GM18861 (cell line): ENCODE data around the gene SETD3.

Experiments
- ATAC-seq: cut with Tn5 transposase; IDR thresholded peaks from one replicate; pipeline ENCODE4 v1.9.1; 2021; ENCODE audit not compliant: unreplicated experiment

SETD3 gene

DNA sequence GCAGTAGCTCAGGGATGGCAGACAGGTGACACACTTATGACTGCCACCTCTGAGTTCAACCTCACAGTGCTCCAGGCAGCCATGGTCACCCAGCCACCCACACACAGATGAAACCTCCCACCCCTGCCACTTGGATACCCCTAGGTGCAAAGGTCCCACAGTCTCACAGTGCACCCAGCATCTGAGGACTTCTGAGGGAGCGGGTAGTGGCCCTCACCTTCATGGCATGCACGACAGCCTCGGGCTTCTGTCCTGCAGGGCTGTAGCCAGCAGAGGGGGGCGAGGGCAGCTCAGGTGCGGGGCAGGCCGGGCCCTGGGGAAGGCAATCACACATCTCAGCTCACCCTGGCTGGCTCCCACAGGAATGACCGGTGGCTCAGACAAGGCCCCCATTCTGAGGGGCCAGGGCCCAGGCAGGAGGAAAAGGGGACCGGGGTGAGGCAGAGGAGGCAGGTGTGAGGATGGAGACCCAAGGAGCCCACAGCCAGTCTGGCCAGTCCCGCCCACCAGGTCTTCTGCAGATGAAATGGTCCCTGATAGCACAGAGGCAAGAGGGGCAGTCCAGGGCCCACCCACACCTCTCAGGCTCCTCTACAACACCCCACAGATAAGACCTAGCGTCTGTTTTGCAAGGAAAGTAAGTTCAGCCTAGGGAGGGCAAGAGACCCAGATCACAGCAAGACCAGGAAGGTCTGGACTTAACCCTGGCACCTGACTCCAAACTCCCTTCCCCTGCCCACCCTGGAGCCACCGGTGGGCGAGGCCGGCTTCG, 36.4 kb upstream of the SETD3 start:
- no peak for ATAC-seq

DNA sequence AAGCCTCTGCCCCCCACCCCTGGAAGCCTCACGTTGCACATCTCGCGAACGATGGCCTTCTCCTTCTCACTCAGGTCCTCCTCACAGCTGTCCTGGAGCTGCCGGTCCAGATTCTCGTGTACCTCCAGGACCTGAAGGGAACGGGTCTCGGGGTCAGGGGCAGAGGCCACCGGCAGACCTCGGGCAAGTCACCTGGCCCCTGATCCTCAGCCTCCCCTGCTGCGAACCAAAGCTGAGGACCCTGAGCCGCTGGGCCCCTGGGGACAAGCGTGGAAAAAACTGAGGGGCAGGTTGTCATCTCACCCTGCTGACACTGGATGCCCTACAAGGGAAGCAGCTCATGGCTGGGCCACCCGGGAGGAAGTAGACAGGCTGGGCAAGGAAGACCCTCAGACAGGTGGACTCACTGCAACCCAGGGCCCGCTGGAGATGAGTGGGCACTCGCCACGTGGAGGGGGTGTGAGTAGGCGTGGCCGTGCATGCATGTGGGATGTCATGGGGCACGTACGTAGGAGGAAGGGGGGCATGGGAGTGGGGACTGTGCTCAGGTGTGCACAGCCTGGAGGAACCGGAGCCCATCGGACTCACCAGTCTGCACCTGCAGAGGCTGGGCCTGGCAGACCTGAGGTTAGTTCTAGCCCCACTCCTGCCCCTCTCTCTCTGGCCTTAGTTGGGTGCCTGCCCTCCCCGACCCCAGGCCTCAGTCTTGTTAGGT, 35.7 kb upstream of the SETD3 start:
- no peak for ATAC-seq

DNA sequence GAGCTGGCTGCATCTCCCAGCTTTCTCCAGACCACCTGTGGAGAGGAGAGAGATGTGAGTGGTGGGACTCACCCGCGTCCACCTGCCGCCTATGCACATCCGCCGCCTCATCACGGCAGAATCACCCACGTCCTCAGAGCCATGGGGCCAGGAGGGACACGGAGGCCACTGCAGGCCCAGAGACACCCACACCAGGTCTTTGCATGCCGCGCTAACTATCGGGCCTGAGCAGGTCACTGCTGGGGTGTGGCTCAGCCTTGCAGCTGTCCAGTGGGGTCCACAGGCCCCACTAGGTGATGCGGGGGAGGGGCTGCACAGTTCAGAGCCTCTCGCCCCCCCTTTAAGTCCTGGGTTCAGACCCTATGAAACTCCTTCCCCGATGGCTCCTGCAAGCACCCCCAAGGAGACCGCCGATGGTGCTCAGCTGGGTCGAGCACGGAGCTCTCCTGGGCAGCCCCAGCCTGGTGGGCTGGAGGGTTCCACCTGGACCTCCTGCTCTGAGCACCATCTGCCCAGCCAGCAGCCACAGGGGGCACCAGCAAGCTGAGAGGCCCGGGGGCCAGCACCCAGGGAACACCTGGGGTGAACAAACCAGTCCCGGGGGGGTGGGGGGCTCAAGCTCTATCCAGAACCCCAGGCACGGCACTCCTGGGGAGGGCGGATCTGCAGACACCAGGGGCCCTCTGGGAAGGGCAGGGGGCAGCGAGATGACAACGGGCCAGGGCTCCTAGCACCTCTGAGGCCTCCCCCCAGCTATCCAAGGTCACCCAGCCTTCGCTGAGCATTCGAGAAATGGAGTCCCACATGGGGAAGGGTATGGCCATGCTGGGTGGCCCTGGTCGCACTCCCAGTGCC, 34.9 kb upstream of the SETD3 start:
- no peak for ATAC-seq

DNA sequence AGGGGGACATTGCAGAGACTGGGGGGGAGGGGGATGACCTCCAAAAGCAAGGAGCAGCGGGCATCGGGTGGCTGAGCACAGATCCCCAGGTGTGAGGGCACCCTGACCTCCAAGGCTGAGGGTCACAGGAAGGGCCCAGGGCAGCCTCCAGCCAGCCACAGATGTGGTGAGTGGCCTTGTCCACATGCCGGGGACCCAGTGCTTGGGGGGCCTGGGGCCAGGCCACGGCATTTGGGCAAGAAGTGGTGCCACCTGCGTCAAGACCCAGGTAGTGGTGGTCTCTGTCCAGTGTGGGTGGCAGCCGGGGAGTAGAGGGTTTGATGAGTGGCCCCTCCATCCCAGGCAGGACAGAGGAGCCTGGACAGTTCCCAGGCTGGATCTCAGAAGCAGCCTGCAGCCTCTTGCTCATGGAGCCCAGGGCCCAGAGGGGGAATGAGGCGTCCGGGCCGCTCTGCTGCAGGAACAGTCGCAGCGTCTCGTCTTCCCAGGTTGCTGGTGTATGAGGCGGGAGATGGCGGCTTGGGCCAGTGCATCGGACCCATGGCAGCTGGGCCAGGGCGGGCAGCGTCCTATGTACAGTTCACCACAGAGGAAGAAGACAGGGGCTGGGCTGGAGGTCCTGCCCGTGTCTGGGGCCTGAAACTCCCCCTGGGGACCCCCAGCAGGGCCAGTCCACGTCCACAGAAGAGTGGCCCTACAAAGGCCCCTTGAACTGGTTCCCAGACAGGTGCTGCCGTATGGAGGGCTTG, 34.1 kb upstream of the SETD3 start:
- ATAC-seq: no peak

DNA sequence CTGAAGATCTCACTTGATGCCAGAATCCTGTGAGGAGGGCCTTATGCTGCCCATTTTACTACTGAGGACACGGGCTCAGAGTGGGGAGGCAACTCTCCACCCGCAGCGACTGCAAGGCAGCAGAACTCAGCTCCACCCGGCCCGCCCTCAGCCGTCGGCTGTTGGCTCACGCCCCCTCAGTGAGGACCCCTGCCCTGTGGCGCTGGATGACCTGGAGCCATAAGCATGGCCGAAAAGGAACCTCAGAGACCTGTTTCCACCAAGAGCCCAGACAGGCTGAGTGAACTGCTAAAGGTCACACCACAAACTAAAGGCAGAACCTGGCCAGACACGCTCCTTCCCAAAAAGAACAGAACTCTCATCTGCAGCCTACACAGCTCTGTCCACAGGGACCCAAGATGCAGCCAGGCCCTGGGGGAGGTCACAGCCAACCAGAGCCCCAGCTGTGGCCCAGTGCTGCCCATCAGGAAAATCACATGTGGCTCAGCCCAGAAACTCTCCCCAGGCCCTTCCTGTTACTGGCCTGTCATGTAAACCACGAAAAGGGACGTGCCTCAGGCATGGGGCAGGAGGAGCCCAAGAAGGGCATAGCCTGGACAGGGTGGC, 33.4 kb upstream of the SETD3 start:
- ATAC-seq: no peak

DNA sequence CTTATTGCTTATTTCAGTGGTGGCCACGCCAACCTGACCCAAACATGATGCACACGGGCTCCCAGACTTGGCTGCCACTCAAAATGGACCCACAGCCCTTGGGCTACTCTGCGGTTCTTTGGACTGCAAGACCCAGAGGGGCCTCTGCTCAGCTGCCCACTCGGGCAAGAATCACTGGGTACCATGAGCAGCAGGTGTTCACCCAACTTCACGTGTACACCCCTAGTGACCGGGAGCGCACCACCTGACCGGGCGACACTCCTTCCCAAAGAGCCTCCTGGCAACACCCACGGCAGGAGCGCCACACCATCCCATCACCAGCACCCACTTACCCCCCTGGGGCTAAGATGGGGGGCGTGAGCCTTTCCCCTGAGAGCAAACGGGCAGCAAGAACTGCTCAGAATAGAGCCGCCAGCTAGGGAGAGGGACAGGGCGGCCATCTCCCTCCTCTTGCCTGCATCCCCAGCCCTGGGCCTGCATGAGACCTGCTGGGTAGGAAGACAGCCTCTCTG, 32.6 kb upstream of the SETD3 start:
- no peak for ATAC-seq

DNA sequence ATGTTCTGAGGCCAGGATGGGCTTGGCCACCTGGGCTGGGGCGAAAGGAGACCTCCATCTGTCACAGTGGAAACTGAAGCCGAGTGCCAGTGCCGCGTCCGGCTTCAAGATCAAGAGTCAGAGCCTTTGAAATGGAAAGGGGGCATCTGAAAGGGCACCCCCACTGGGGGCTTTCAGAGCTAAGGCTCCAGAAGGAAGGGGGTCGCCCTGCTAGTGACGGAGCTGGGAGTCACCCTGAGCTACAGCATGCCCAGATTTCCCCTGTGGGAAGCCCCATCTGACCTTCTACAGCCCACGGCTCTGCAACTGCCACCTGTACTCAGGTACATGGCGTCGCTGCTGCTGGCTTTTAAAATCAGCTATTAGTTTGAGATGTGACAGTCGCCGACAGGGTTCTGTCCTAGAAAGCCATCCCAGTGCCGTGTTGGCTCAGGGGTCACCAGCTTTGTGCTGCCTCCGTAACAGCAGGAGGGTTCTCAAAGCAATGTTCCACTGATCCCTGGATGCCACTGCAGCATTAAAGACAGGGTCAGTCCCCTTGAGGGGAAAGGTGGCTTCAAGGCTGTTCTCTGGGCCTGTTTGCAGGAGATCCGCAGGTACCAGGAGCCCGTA, 32.0 kb upstream of the SETD3 start:
- no peak for ATAC-seq

DNA sequence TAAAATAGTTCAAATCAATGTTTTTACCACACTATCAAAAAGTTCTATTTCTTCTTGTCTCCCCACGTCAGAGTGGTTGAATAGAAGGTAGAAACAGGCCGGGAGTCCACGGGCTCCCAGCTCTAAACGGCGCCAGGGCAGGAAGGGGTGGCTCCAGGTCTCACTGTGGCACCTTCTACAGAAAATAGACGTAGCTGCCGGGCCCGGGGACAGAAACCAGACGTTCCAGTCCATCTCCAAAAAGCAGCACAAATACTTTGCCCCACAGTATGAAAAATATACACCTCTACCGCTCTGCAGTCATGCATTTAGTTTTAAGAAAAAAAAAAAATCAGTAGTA, 31.4 kb upstream of the SETD3 start:
- ATAC-seq: no peak

DNA sequence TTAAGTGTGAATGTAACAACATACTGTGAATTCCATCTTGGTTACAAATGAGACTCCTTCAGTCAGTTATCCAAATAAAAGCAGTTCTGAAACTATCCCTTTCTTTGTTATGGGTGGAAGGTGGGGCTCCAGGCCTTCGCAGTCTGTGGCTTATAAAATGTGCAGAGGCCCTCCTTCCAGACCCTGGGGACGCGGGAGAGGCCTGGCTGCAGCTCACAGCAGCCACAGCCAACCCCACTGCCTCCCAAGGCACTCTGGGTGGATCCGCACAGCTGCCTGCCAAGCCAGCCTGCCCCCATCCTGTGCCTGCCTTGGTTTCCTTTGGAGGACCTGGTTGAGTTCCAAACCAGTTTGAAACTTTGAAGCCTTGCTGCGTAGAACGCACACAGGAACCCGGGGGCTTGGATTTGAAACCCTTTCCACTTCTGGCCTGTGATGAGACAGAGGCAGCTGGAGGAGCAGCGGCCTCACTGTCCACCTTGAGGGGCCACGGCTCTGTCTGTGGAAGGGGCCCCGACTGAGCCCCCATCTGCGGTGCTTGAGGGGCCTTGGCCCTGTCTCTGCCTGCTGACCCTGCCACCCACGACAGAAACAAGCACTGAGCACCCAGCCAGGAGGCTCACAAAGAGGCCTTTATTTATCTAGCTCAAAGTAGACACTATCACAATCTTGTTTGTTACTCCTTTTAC, 30.9 kb upstream of the SETD3 start:
- ATAC-seq: no peak

DNA sequence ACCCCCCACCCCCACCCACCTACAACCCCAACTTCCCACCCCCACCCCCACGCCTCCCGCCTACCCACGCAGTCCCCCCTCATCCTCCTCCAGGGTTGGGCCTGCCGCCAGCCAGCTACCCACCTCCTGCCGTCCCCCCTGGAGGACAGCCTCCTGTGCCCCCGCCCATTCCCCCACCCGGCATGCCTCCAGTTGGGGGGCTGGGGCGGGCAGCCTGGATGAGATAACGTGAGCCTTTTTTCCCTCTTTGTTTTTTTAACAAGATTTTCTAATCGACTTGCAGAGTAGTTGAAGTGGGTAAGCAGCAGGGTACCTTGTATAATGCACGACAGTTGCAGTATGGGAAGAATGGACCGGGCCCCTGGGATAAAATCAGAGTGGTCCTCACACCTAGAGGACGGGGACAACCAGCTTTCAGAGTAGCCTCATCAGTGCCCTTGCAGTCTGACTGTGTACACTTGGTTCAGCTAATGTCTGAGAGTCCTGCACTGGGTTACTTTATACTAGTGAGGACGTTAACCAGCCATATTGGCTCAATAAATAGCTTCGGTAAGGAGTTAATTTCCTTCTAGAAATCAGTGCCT, 30.0 kb upstream of the SETD3 start:
- no peak for ATAC-seq

DNA sequence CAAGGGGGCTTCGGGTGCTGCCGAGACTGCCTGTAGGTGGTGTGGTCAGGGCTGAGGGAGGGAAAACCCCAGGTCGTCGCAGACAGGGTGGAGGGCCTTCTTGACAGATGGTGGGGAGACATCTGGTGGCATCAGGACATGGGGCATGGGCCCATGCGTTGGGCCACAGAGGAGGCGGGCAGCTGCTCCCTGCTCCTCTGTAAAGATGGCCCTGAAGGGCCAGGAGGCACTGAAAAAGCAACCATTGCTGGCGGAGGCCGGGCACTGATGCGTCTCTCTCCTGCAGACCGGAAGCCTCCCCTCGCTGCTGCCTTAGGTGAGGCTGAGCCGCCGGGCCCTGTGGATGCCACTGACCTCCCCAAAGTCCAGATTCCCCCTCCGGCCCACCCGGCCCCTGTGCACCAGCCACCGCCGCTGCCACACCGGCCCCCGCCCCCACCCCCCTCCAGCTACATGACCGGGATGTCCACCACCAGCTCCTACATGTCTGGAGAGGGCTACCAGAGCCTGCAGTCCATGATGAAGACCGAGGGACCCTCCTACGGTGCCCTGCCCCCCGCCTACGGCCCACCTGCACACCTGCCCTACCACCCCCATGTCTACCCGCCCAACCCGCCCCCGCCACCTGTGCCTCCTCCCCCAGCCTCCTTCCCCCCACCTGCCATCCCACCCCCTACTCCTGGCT, 29.4 kb upstream of the SETD3 start:
- ATAC-seq: no peak

DNA sequence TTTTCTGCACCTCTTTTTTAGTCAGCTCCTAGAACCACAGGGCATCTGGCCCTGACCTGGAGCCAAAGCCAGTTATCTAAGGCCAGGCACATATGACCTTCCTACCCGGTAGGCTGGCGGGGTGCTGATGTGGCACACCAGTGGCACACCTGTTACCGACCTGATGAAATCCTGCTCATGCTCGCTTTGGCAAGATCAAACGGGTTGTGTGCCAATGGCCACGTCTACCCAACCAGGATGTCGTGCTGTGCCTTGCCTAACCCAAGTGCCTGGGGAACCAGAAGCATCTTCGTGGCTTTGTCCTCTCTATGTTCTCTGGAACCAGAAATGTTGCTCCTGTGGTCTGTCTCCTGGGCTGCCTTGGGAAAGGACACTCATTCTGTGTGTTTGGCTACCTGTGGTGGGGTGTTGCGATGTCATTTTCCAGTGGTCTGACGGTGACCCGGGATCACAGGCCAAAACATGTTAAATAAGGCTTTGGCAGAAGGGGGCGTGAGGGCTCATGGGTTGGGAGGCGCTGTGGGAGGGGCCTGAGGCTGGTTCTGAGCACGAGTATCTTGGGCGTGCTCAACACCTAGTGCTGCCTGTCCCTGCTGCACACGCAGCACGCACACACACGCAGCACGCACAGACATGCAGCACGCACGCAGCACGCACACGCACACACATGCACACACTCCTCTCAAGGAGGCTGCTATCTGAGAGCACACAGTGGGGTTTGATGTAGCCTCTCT, 28.4 kb upstream of the SETD3 start:
- ATAC-seq: no peak

DNA sequence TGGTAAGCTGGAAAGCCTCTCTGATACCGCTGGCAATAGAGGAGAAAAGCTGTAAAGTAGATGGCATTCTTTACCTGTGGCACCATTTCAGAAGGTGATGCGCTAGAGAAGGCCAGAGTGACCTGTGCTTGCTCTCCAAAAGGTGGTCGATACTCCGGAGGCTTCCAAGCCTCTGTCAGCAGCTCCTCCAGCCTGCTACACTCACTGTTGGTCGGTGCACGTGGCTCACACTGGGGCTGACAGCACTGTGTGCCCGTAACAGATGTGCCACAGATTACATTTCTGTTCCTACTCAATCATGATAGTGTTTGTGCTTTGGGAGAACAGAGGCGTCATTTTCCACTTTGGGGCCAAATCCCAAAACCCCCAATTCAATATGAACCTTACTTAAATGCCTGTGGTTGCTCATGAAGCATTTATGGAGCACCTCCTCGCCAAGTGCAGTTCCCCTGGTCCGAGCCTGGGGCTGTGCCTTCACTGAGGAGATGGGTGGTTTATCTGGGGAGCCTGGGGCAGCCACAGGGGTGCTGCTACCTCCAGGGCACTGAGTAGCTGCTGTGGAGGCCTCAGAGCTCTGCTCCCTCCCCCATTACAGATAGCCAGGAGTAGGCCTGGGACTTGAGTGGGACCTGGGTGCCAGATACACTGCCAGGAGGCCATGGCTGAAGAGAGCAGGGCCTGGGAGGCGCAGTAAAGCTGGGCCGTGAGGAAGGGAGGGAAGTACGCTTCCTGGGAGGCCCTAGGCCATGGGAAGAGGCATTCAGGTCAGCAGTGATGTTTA, 27.4 kb upstream of the SETD3 start:
- no peak for ATAC-seq

DNA sequence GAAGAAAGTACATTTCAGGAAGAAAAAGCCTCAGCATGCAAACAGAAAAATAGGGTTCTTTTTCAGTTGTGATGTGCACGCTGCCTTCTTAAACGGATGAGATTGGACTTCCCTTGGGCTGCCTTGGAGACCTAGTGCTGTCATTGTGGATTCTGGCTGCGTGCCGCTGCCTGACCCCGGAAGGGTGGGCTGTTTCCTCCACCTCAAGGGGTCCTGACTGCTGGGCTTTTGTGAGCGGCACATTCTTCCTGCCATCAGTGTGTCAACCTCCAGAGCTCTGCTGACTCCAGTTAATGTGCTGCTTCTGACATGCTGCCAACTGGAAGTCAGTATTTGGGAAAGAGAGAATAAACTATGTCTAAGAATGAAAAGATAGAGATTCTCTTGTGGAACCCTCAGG, 25.6 kb upstream of the SETD3 start:
- no peak for ATAC-seq

DNA sequence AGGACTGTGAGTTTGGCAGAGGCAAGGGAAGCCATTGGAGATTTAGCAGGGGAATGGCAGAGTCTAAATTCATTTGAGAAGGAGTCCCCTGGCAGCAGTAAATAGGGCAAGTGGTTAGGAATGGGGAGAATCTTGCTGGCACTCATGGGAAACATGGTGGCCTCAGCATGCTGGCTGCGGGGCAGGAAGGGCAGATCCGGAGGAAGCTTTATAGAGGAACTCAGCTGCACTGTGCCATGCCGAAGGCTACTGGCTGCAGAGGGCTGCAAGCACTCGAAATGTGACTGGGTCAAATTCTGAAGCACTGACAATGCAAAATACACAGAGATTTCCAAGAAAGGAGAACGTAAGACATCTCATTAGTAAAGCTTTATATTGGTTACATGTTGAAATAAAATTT, 24.4 kb upstream of the SETD3 start:
- ATAC-seq: no peak

DNA sequence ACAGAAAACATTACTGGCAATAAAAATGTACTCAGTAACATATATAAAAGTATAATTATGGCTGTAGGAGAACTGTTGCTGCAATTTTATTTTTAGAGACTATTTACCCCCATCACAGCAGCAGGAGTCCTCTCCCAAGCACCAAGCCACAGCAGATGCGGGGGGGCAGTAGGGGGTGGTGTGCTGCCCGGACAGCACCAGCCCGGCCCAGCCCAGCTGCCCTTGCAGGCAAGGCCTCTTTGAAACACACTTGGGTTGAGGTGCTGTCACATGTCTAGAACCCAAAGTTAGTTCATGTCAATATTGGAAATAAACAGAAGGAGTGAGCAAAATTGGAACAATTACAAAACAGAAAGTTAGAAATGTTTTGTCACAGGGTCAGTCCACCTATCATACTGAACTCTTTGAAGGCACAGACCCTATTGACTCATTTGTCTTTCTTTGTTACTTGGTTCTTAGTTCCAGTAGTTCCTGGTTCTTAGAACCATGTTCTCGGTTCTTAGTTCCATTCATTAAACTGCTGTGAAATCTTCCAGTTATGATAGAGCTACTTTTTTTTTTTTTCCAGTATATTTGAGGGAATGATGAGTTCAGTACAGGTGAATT, 23.3 kb upstream of the SETD3 start:
- no peak for ATAC-seq

DNA sequence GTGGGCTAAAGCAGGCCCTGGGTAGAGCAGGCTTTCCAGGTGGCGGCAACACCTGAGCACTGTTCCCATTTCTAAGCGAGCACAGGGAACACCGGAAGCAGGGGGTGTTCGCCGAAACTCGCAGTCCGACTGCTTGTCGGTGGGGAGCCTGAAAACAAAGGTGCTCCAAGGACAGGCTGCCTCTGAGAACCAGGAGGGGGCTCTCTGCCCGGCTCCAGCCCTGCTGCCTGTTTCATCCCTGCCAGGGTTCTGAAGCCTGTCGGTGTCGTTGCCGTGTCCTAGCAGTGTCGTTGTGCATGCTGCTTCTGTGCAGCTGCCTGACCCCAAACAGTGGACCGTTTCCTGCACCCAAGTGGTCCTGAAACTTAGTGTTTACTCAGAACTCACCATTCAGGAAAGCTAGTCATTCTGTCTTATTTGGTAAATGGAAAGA, 22.3 kb upstream of the SETD3 start:
- no peak for ATAC-seq
